ENCODE measurements around the gene KDM5B. TPM values are rescaled to one million over a fixed set of nuclear protein-coding genes. Genes with fewer than 3 reads are reported as not detected.

KDM5B gene
- total RNA-seq, 1 experiment from 2014 or later = 83.6 TPM

DNA sequence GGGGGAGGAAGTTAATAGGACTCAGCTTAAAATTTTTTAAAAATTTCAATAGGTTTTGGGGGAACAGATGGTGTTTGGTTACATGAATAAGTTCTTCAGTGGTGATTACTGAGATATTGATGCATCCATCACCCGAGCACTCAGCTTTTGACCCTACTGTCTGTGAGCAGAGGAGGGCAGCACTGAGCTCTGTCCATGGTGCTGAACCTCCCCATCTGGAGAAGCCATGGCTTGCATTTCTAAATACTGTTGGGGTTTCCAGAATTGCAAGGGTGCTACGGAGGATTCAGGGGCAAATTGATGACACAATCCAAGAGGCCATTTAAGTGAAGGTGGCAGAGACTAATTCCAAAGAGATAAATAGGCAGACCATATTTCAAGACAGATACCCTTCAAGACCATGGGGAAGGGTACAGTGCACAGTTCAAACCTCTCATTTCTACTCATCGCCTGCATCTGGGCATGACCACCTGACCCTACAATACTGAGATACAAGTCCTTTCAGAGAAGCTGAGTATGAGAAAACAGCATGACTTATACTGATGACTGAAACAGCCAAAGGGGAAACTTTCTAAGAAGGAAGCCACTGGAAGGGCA, 115.2 kb downstream of the KDM5B start:
- intact Hi-C loops (cut with micrococcal nuclease; ENCODE audit: unreplicated experiment) (no loop called here), in situ Hi-C loops (cut with HindIII; ENCODE audit: low pct_unique_long_range_greater_than_20kb, low sequenced_read_pairs) (no loop called here)
- Histone ChIP-seq H3K36me3 (ENCODE audit: control insufficient read depth, insufficient read depth, low read length) (no peaks in the 10 kb centered on the region), H3K27me3 (ENCODE audit: control insufficient read depth, insufficient read depth, low read length) (peaks cover 38% of the 10 kb centered on the region), H3K4me1 (ENCODE audit: control insufficient read depth, insufficient read depth, low read length) (no peaks in the 10 kb centered on the region), H3K9me3 (ENCODE audit: control insufficient read depth, insufficient read depth, low read depth, low read length) (no peaks in the 10 kb centered on the region), H3K27ac (ENCODE audit: low read length) (no peak overlapping the region), H3K4me3 (ENCODE audit: low read depth in 2 of 2, low read length in 2 of 2) (no peak overlapping the region)
- no TSS peak for BruUV-seq (replicated peaks)
- POLR2A ChIA-PET = interaction anchor here (0.7 kb wide), 1 partner anchor 1260 kb away, joined by 3 read pairs; no protein-coding TSS in a partner anchor
- no peak for ATAC-seq
- CTCF ChIA-PET = no interaction called here
- DNase-seq (ENCODE audit: low read depth, low spot score) = no peak
- TF ChIP-seq POLR2AphosphoS5 (IDR thresholded peaks at IDR 0.05; ENCODE audit: low read depth, low read length) = no peak
- TF ChIP-seq TCF7L2 (IDR thresholded peaks at IDR 0.05; ENCODE audit: low read depth, low read length) = no peak
- TF ChIP-seq, protein P1, sequence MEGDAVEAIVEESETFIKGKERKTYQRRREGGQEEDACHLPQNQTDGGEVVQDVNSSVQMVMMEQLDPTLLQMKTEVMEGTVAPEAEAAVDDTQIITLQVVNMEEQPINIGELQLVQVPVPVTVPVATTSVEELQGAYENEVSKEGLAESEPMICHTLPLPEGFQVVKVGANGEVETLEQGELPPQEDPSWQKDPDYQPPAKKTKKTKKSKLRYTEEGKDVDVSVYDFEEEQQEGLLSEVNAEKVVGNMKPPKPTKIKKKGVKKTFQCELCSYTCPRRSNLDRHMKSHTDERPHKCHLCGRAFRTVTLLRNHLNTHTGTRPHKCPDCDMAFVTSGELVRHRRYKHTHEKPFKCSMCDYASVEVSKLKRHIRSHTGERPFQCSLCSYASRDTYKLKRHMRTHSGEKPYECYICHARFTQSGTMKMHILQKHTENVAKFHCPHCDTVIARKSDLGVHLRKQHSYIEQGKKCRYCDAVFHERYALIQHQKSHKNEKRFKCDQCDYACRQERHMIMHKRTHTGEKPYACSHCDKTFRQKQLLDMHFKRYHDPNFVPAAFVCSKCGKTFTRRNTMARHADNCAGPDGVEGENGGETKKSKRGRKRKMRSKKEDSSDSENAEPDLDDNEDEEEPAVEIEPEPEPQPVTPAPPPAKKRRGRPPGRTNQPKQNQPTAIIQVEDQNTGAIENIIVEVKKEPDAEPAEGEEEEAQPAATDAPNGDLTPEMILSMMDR (IDR thresholded peaks at IDR 0.05) = no peak
- TF ChIP-seq, protein P2, sequence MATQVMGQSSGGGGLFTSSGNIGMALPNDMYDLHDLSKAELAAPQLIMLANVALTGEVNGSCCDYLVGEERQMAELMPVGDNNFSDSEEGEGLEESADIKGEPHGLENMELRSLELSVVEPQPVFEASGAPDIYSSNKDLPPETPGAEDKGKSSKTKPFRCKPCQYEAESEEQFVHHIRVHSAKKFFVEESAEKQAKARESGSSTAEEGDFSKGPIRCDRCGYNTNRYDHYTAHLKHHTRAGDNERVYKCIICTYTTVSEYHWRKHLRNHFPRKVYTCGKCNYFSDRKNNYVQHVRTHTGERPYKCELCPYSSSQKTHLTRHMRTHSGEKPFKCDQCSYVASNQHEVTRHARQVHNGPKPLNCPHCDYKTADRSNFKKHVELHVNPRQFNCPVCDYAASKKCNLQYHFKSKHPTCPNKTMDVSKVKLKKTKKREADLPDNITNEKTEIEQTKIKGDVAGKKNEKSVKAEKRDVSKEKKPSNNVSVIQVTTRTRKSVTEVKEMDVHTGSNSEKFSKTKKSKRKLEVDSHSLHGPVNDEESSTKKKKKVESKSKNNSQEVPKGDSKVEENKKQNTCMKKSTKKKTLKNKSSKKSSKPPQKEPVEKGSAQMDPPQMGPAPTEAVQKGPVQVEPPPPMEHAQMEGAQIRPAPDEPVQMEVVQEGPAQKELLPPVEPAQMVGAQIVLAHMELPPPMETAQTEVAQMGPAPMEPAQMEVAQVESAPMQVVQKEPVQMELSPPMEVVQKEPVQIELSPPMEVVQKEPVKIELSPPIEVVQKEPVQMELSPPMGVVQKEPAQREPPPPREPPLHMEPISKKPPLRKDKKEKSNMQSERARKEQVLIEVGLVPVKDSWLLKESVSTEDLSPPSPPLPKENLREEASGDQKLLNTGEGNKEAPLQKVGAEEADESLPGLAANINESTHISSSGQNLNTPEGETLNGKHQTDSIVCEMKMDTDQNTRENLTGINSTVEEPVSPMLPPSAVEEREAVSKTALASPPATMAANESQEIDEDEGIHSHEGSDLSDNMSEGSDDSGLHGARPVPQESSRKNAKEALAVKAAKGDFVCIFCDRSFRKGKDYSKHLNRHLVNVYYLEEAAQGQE (IDR thresholded peaks at IDR 0.05; ENCODE audit: insufficient read depth in 1 of 2, low read depth in 2 of 2, low read length in 1 of 2) = peak; percentile 96 to 98
- no peak for TF ChIP-seq SIN3A (IDR thresholded peaks at IDR 0.05; ENCODE audit: borderline replicate concordance, insufficient read depth, low read depth, low read length)

DNA sequence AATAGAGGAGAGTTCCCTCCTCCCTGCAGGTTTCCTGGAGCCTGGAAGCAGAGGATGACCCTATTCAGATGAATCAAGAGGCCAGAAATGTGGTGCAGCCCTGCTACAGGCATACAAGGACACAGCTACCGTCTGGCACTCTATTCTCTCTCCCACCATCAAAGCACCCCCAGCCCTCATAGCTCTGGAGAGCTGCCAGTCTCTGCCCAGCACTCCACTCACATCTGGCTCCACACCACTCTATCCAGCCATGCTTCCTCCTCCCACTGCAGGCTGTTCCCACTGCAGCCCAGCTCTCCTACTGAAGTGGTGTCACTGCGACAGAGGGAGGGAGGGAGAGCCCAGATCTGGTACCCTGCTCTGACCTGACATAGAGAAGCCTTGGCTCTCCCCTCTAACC, 116.4 kb downstream of the KDM5B start:
- Histone ChIP-seq H3K9me3 (ENCODE audit: control insufficient read depth, insufficient read depth, low read depth, low read length) (no peaks in the 10 kb centered on the region), H3K4me1 (ENCODE audit: control insufficient read depth, insufficient read depth, low read length) (no peaks in the 10 kb centered on the region), H3K4me3 (ENCODE audit: low read depth in 2 of 2, low read length in 2 of 2) (no peak overlapping the region), H3K27me3 (ENCODE audit: control insufficient read depth, insufficient read depth, low read length) (peaks cover 35% of the 10 kb centered on the region), H3K36me3 (ENCODE audit: control insufficient read depth, insufficient read depth, low read length) (no peaks in the 10 kb centered on the region), H3K27ac (ENCODE audit: low read length) (no peak overlapping the region)
- POLR2A ChIA-PET = interaction anchor here (1.2 kb wide), 1 partner anchor 86 kb away, joined by 5 read pairs; no protein-coding TSS in a partner anchor
- TF ChIP-seq, protein P1 (IDR thresholded peaks at IDR 0.05) = no peak
- TF ChIP-seq TCF7L2 (IDR thresholded peaks at IDR 0.05; ENCODE audit: low read depth, low read length) (no peak), SIN3A (IDR thresholded peaks at IDR 0.05; ENCODE audit: borderline replicate concordance, insufficient read depth, low read depth, low read length) (no peak), POLR2AphosphoS5 (IDR thresholded peaks at IDR 0.05; ENCODE audit: low read depth, low read length) (no peak)
- TF ChIP-seq, protein P2 (IDR thresholded peaks at IDR 0.05; ENCODE audit: insufficient read depth in 1 of 2, low read depth in 2 of 2, low read length in 1 of 2) = no peak
- CTCF ChIA-PET = interaction anchor here (0.6 kb wide), 1 partner anchor 346 kb away, joined by 4 read pairs; no protein-coding TSS in a partner anchor
- DNase-seq (ENCODE audit: low read depth, low spot score) = no peak
- ATAC-seq = no peak
- BruUV-seq (replicated peaks) = no TSS peak
- intact Hi-C loops (cut with micrococcal nuclease; ENCODE audit: unreplicated experiment) (no loop called here), in situ Hi-C loops (cut with HindIII; ENCODE audit: low pct_unique_long_range_greater_than_20kb, low sequenced_read_pairs) (no loop called here)

Data from Panc1 (cell line).